ENCODE results near the gene TLN1. TPM values are rescaled to one million over a fixed set of nuclear protein-coding genes. Genes with fewer than 3 reads are reported as not detected.
A peak's percentile ranks its signal among the peaks of the same experiment; 100 is the strongest.

Gene TLN1
- total and polyA plus RNA-seq, 2 of the 8 experiments (the other 6 are each of a cell fraction or from before 2014, with no cell fraction given), result 28.1 to 90.1 TPM

- Histone ChIP-seq H4K8ac (ENCODE audit: extremely low read depth, insufficient read depth, low read length) (no peak overlapping the region), H2BK5ac (ENCODE audit: low read depth, low read length) (no peak overlapping the region), H2BK12ac (ENCODE audit: low read depth, low read length) (no peak overlapping the region; the same call in 1 of the 2 replicates), H2BK120ac (replicated peaks; ENCODE audit: low read depth, low read length) (no peak overlapping the region), H3K79me1 (ENCODE audit: low read depth, low read length) (peaks cover 2% of the 10 kb centered on the region; the same call in 1 of the 2 replicates), H4K20me1 (replicated peaks in 1 of 2; ENCODE audit: control insufficient read depth in 1 of 2, insufficient read depth in 2 of 2, low read length in 2 of 2) (peaks cover 0 to 2% of the 10 kb centered on the region in 2 experiments), H2BK20ac (ENCODE audit: low read length) (no peak overlapping the region), H3K4me2 (ENCODE audit: insufficient read depth in 1 of 2, low read depth in 2 of 2, low read length in 2 of 2) (peak overlapping the region; percentile 57 to 74), H3K9me3 (ENCODE audit: insufficient read depth in 2 of 2, low read depth in 1 of 2, low read length in 1 of 2) (no peaks in the 10 kb centered on the region), H3K4me3 (ENCODE audit: extremely low read depth in 1 of 4, insufficient read depth in 2 of 4, low read depth in 3 of 4, low read length in 4 of 4) (peak overlapping the region; percentile 5 to 78 (median 29); a peak in 6 of 8 replicates), H3K23ac (ENCODE audit: insufficient read length) (no peak overlapping the region), H3K9ac (replicated peaks in 1 of 4; ENCODE audit: extremely low read depth in 1 of 4, low read depth in 3 of 4, low read length in 3 of 4) (no peak overlapping the region), H3K4ac (replicated peaks; ENCODE audit: insufficient read length, low read depth, low read length) (no peak overlapping the region), H2AFZ (ENCODE audit: low read length) (peak overlapping the region; percentile 68; the same call in 1 of the 2 replicates), H3K18ac (ENCODE audit: extremely low read depth, low read length) (0 out of 2 replicates have a peak overlapping the region, but pooled peaks have one; percentile 32), H4K91ac (replicated peaks; ENCODE audit: insufficient read length, low read length) (no peak overlapping the region), H2AK5ac (ENCODE audit: low read depth, low read length) (no peak overlapping the region), H4K5ac (ENCODE audit: insufficient read length, low read depth, low read length) (no peak overlapping the region), H3K56ac (replicated peaks; ENCODE audit: insufficient read length, low read depth, low read length) (no peak overlapping the region), H2BK15ac (ENCODE audit: low read length) (no peak overlapping the region), H3K79me2 (ENCODE audit: control insufficient read depth in 1 of 2, insufficient read depth in 2 of 2, low read length in 2 of 2) (no peaks in the 10 kb centered on the region; a peak in 1 of 4 replicates), H3K23me2 (ENCODE audit: low read depth, low read length) (peaks cover 4% of the 10 kb centered on the region; the same call in 1 of the 2 replicates), H3K27ac (ENCODE audit: low read depth, low read length) (no peak overlapping the region), H3K14ac (ENCODE audit: insufficient read length) (no peak overlapping the region), H3K36me3 (ENCODE audit: control insufficient read depth in 2 of 4, insufficient read depth in 4 of 4, low read length in 3 of 4) (peaks cover 6 to 28% (median 13%) of the 10 kb centered on the region in 4 experiments), H3K4me1 (replicated peaks in 1 of 4; ENCODE audit: control insufficient read depth in 3 of 4, insufficient read depth in 4 of 4, low read length in 3 of 4) (peaks cover 0 to 5% (median 1%) of the 10 kb centered on the region in 4 experiments; a peak in 5 of 7 replicates), H3K27me3 (replicated peaks in 1 of 4; ENCODE audit: control insufficient read depth in 3 of 4, extremely low read depth in 1 of 4, insufficient read depth in 3 of 4, low read length in 3 of 4) (no peaks in the 10 kb centered on the region)
- DNase-seq (ENCODE audit: low read depth in 1 of 2, low spot score in 2 of 2) (no peak), FAIRE-seq (no peak)
- 43% methylated on average over 5 of the region's 5 CpGs; no CpG with 5 or more reads in 1 of the 2 experiments for WGBS, 2 experiments (ENCODE audit: extremely low coverage in 1 of 2, insufficient coverage in 1 of 2, insufficient read length in 1 of 2, insufficient replicate concordance in 2 of 2, low coverage in 1 of 2, low lambda C conversion rate in 2 of 2, missing lambda C conversion rate in 1 of 2)
- TF ChIP-seq SIN3A (conservative IDR thresholded peaks at IDR 0.05 in 1 of 2, IDR thresholded peaks at IDR 0.05 in 1 of 2; ENCODE audit: low read depth in 1 of 2, low read length in 2 of 2) (no peak), SP1 (IDR thresholded peaks at IDR 0.05; ENCODE audit: low read depth, low read length) (no peak), HDAC6 (IDR thresholded peaks at IDR 0.05; ENCODE audit: low read depth, low read length) (no peak)
- ChIA-PET CTCF (ENCODE audit: partially characterized antibody) (interaction anchor here (0.7 to 15.9 kb wide), 11 partner anchors 8 to 64 kb away, joined by 3 to 347 read pairs (median 7); partner anchors contain the start of genes CCDC107, CREB3, RMRP and SIT1), POLR2A (ENCODE audit: partially characterized antibody) (interaction anchor here (0.7 to 6.6 kb wide), 14 partner anchors 8 to 149 kb away, joined by 3 to 65 read pairs (median 4); partner anchors contain the start of genes CA9, CREB3, GBA2 and RGP1)
These were observed 66.5 kb downstream of the TLN1 start for GRCh38 chr9:35665471-35665818.
